Keratinocyte (primary cell): ENCODE data around the gene SAFB. TPM values are rescaled to one million over a fixed set of nuclear protein-coding genes. Genes with fewer than 3 reads are reported as not detected.
"Not testable (repeated sequence)": the region's sequence is repeated elsewhere in the genome, so short reads cannot be mapped to it uniquely, and the experiment has no call there.

ENCODE experiments used
- DNase-seq: peaks from one replicate; pipeline ENCODE4 v3.0.0-alpha.2; 2011; ENCODE audit warnings: low read depth, missing footprints, low spot score
- FAIRE-seq: peaks from 2 replicates; lab custom pipeline; 2011; peaks lifted over from hg19 to GRCh38; lab: Jason Lieb, UNC
- H2AFZ ChIP-seq: 2 replicates; pipeline ENCODE4 v1.6.0; 2012; ENCODE audit warnings: low read length, control low read depth, inconsistent platforms; ENCODE audit not compliant: control insufficient read depth
- H3K27ac ChIP-seq: 2 replicates; pipeline ENCODE4 v1.5.1; 2011; ENCODE audit warnings: low read length; ENCODE audit not compliant: control insufficient read depth, insufficient read depth
- H3K27me3 ChIP-seq: 3 replicates; pipeline ENCODE4 v1.6.0; 2011; ENCODE audit warnings: low read length; ENCODE audit not compliant: control insufficient read depth, insufficient read depth; ENCODE audit errors: extremely low read depth
- H3K36me3 ChIP-seq, 2 experiments: 2 replicates in 1 of 2; 3 replicates in 1 of 2; pipeline ENCODE4 v1.5.1; 2011; ENCODE audit warnings: low read length in 2 of 2, mild to moderate bottlenecking in 1 of 2; ENCODE audit not compliant: control insufficient read depth in 2 of 2, insufficient read depth in 2 of 2; ENCODE audit errors: extremely low read depth in 1 of 2
- H3K4me1 ChIP-seq: 3 replicates; pipeline ENCODE4 v1.5.1; 2011; ENCODE audit warnings: low read length; ENCODE audit not compliant: control insufficient read depth, insufficient read depth; ENCODE audit errors: extremely low read depth
- H3K4me2 ChIP-seq: 3 replicates; pipeline ENCODE4 v1.6.0; 2011; ENCODE audit warnings: low read depth, low read length; ENCODE audit not compliant: control insufficient read depth, insufficient read depth; ENCODE audit errors: extremely low read depth
- H3K4me3 ChIP-seq, 3 experiments: fragments of 200-600 bp in 1 of 3; sonication (generic) in 1 of 3; 2 replicates in 2 of 3; 3 replicates in 1 of 3; pipeline ENCODE4 v1.5.1; 2011 to 2016; ENCODE audit warnings: low read length in 3 of 3, mild to moderate bottlenecking in 3 of 3, control low read depth in 2 of 3, inconsistent platforms in 1 of 3, low read depth in 1 of 3, mixed read lengths in 1 of 3, mixed run types in 1 of 3, moderate library complexity in 1 of 3; ENCODE audit not compliant: control insufficient read depth in 2 of 3, insufficient read depth in 2 of 3; ENCODE audit errors: extremely low read depth in 1 of 3
- H3K79me2 ChIP-seq: 2 replicates; pipeline ENCODE4 v1.6.0; 2012; ENCODE audit warnings: low read length; ENCODE audit not compliant: control insufficient read depth, insufficient read depth
- H3K9ac ChIP-seq: 3 replicates; pipeline ENCODE4 v1.6.0; 2011; ENCODE audit warnings: low read length; ENCODE audit not compliant: control insufficient read depth, insufficient read depth; ENCODE audit errors: extremely low read depth
- H3K9me1 ChIP-seq: 3 replicates; pipeline ENCODE4 v1.6.0; 2011; ENCODE audit warnings: low read length; ENCODE audit not compliant: control insufficient read depth, insufficient read depth; ENCODE audit errors: extremely low read depth
- H3K9me3 ChIP-seq: 2 replicates; pipeline ENCODE4 v1.5.1; 2012; ENCODE audit warnings: low read depth, low read length; ENCODE audit not compliant: control insufficient read depth
- H4K20me1 ChIP-seq: 3 replicates; pipeline ENCODE4 v1.6.0; 2011; ENCODE audit warnings: low read length; ENCODE audit not compliant: control insufficient read depth, insufficient read depth; ENCODE audit errors: extremely low read depth
- EZH2 ChIP-seq: IDR thresholded peaks from one replicate; pipeline ENCODE4 v1.6.1; 2012; ENCODE audit warnings: inconsistent platforms, mild to moderate bottlenecking, low read length, moderate library complexity
- dilution Hi-C: fragments of 300-500 bp; cut with MboI; formaldehyde crosslinking; loops from one replicate; pipeline ENCODE4 v1.7.0; 2020; ENCODE audit warnings: low sequenced_read_pairs; ENCODE audit not compliant: extremely low pct_ligation_motif_present
- polyA plus RNA-seq, 5 experiments: library from polyadenylated mRNA; depleted of rRNA in 3 of 5; stranded (reverse) in 3 of 5; stranded (forward) in 1 of 5; unstranded in 1 of 5; fragments of >200 nt; gene quantifications; 1 replicate in 1 of 5; 2 replicates in 3 of 5; 3 replicates in 1 of 5; pipeline versions ENCODE4 v1.2.1 to v1.2.3, GENCODE V29; 2011 to 2012; ENCODE audit warnings: missing spikeins in 2 of 5, low read depth in 1 of 5, low replicate concordance in 1 of 5
- TF ChIP-seq, protein P1 (sequence below), 3 experiments: IDR thresholded peaks in 1 of 3; conservative IDR thresholded peaks in 1 of 3; optimal IDR thresholded peaks in 1 of 3; 2 replicates in 2 of 3; 3 replicates in 1 of 3; pipeline versions ENCODE3 to v1.5.1; 2011; ENCODE audit warnings: low read length in 3 of 3, mild to moderate bottlenecking in 3 of 3, moderate library complexity in 2 of 3, control low read depth in 1 of 3, inconsistent platforms in 1 of 3; ENCODE audit not compliant: insufficient read depth in 2 of 3; ENCODE audit errors: extremely low read depth in 1 of 3

Gene SAFB
- polyA plus RNA-seq, 1 donor (not counting 4 experiments of a cell fraction or from before 2014, with no cell fraction given), result 34.0 TPM

GRCh38 chr19:5700455-5701092, 77.7 kb downstream of the SAFB start:
- no peak overlapping the region for H2AFZ ChIP-seq
- dilution Hi-C loops, result no loop called here
- H3K4me3 ChIP-seq, result no peak overlapping the region
- TF ChIP-seq, protein P1, sequence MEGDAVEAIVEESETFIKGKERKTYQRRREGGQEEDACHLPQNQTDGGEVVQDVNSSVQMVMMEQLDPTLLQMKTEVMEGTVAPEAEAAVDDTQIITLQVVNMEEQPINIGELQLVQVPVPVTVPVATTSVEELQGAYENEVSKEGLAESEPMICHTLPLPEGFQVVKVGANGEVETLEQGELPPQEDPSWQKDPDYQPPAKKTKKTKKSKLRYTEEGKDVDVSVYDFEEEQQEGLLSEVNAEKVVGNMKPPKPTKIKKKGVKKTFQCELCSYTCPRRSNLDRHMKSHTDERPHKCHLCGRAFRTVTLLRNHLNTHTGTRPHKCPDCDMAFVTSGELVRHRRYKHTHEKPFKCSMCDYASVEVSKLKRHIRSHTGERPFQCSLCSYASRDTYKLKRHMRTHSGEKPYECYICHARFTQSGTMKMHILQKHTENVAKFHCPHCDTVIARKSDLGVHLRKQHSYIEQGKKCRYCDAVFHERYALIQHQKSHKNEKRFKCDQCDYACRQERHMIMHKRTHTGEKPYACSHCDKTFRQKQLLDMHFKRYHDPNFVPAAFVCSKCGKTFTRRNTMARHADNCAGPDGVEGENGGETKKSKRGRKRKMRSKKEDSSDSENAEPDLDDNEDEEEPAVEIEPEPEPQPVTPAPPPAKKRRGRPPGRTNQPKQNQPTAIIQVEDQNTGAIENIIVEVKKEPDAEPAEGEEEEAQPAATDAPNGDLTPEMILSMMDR (optimal IDR thresholded peaks at IDR 0.05 in 1 of 3, IDR thresholded peaks at IDR 0.05 in 1 of 3, conservative IDR thresholded peaks at IDR 0.05 in 1 of 3; ENCODE audit: extremely low read depth in 1 of 3, insufficient read depth in 2 of 3, low read length in 3 of 3), result no peak
- no peak for TF ChIP-seq EZH2
- H3K27ac ChIP-seq, result no peak overlapping the region
- FAIRE-seq, result no peak
- DNase-seq, result no peak
- no peak overlapping the region for H3K9ac ChIP-seq
- no peaks in the 10 kb centered on the region for H3K27me3 ChIP-seq
- peaks cover 4% of the 10 kb centered on the region for H4K20me1 ChIP-seq
- H3K4me2 ChIP-seq, result no peak overlapping the region
- H3K36me3 ChIP-seq, result peaks cover 16 to 44% of the 10 kb centered on the region in 2 experiments
- no peaks in the 10 kb centered on the region for H3K4me1 ChIP-seq
- H3K9me3 ChIP-seq, result no peaks in the 10 kb centered on the region
- no peaks in the 10 kb centered on the region for H3K79me2 ChIP-seq
- no peaks in the 10 kb centered on the region for H3K9me1 ChIP-seq

- H3K9ac ChIP-seq, FAIRE-seq, H2AFZ ChIP-seq, H4K20me1 ChIP-seq, dilution Hi-C loops, H3K4me3 ChIP-seq, H3K4me1 ChIP-seq, H3K27me3 ChIP-seq, H3K4me2 ChIP-seq, H3K79me2 ChIP-seq, H3K9me3 ChIP-seq, H3K27ac ChIP-seq, DNase-seq, H3K9me1 ChIP-seq: not testable (repeated sequence)
- peaks cover 25 to 38% of the 10 kb centered on the region in 2 experiments for H3K36me3 ChIP-seq
Observed at GRCh38 chr19:5702053-5702410, 79.1 kb downstream of the SAFB start.
